ENCODE results near the gene DOP1B.

DOP1B gene

DNA sequence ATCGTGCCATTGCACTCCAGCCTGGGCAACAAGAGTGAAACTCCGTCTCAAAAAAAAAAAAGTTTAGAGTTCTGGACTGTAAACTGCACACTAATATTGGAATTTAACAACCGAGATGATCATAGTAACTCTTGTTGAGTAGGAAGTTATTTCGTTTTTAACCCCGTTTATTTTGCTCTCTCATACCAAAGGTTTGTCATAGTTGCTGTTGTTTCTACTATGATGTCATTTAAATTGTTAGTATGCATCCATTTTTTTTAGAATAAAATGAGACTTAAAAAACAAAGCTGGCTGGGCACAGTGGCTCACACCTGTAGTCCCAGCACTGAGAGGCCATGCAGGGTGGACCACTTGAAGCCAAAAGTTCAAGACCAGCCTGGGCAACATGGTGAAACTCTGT, 49.3 kb downstream of the DOP1B start:
- no peaks in the 10 kb centered on the region for H3K9me2 ChIP-seq (ENCODE audit: low read depth, low read length)
- H3K4me2 ChIP-seq (ENCODE audit: low read length) = no peak overlapping the region
- no peaks in the 10 kb centered on the region for H3F3A ChIP-seq (ENCODE audit: insufficient read depth, low read length)
- H3K4me1 ChIP-seq (ENCODE audit: insufficient read depth, low read length, severe bottlenecking) = peaks cover 5% of the 10 kb centered on the region
- H3K36me3 ChIP-seq (ENCODE audit: insufficient read depth, low read length) = no peaks in the 10 kb centered on the region
- no peak overlapping the region for H3K4me3 ChIP-seq (ENCODE audit: low read depth, low read length, poor library complexity, severe bottlenecking)
- no peaks in the 10 kb centered on the region for H4K20me1 ChIP-seq (ENCODE audit: insufficient read depth, low read length)
- H3K9ac ChIP-seq (ENCODE audit: low read length) = no peak overlapping the region
- no peak overlapping the region for H2AFZ ChIP-seq (ENCODE audit: low read length)
- no peaks in the 10 kb centered on the region for H3K27me3 ChIP-seq (ENCODE audit: insufficient read depth, low read length)
- TF ChIP-seq CTCF (IDR thresholded peaks at IDR 0.05; ENCODE audit: low read length) (no peak), EZH2 (IDR thresholded peaks at IDR 0.05; ENCODE audit: borderline replicate concordance, low read length) (no peak)
- H3K27ac ChIP-seq (ENCODE audit: low read depth, low read length, poor library complexity, severe bottlenecking) = no peak overlapping the region
- H3K9me3 ChIP-seq (ENCODE audit: low read length) = no peaks in the 10 kb centered on the region
- H3K79me2 ChIP-seq (ENCODE audit: insufficient read depth, low read length) = no peaks in the 10 kb centered on the region
